NCI-H2227 (cell line): ENCODE data around the gene DSG1.
"Not testable (repeated sequence)": the region's sequence is repeated elsewhere in the genome, so short reads cannot be mapped to it uniquely, and the experiment has no call there.

Source experiments
- DNase-seq: peaks from one replicate; lab custom pipeline; 2025; ENCODE audit not compliant: unreplicated experiment; lab: John Stamatoyannopoulos, UW

Gene DSG1

GRCh38 chr18:31317860-31318259 lies at the start of gene DSG1:
TSS of gene DSG1 (plus strand) at chr18:31318160. CDS start at chr18:31318301, 141 bp downstream.
- DNase-seq: no peak

GRCh38 chr18:31268985-31269406 lies 49.0 kb upstream of the DSG1 start:
- DNase-seq: no peak

- no peak for DNase-seq
Measured at GRCh38 chr18:31269566-31269965, 48.4 kb upstream of the DSG1 start.

DNA sequence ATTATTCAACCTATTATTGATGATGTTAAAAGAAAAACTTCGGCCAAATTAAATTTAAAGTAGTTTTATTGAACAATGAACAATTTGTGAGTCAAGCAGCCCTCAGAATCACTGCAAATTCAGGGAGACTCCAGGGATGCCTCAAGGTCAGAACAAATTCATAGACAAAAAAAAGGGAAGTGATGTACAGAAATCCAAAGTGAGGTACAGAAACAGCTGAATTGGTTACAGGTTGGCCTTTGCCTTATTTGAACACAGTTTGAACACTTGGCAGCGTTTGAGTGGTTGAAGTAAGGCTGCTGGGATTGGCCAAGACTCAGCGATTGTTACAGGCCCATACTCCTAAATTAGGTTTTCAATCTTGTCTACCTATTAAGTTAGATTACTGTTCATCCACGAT lies 47.4 kb upstream of the DSG1 start:
- DNase-seq: no peak

DNA sequence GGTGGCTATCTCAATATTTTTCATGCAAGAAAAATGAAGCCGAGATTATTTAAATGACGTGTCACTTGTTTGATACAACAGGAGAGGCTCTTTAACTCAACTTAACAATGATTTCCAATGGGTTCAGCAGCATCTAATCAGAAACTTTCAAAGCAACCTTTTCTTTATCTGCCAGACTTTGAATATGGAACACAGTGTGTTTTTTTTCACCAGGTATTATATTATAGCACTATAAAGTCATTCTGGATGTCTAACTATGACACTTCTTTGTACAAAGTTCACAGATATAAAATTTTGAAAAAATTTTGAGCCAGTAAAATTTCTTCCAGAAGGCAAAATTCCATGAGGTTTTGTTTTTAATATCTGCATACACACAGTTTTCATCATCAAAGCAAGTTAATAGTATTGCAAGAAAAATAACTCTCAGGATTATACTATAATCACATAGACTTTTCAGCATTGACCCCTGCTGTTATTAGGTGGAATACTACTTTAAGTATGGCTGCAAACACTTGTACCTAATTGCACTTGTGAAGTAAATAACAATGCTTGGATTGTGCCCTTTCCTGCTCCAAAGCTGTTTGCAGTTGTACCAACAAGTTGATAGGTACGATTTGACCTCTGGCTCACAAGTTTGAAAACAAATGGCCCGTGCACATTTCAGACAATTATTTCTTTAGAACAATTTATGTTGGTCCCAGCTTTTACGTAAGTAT lies 44.0 kb upstream of the DSG1 start:
- DNase-seq: no peak

- DNase-seq: no peak
Measured at GRCh38 chr18:31274931-31275330, 43.0 kb upstream of the DSG1 start.

- DNase-seq: no peak
Measured at GRCh38 chr18:31275722-31276463, 42.1 kb upstream of the DSG1 start.

DNA sequence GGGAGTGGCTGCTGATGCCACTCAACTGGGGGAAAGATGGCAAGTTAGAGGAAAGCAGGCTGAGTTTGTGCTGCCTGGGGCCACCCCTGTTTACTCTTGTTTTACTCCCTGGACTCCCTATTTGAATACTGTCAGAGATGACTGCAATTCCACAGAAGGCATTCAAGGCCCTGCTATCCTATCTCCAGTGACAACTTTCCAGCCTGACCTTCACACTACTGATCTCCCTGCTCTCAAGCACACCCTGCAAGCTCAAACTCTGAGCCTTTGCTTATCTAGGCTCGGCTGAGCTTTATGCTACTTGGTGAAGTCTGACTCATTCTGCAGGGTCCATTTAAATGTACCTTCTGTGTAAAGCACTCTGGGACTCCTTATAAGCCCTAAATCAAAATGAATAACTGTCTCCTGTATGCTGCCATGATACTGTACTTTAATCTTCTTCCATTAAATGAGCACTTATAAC lies 39.3 kb upstream of the DSG1 start:
- DNase-seq: no peak

DNA sequence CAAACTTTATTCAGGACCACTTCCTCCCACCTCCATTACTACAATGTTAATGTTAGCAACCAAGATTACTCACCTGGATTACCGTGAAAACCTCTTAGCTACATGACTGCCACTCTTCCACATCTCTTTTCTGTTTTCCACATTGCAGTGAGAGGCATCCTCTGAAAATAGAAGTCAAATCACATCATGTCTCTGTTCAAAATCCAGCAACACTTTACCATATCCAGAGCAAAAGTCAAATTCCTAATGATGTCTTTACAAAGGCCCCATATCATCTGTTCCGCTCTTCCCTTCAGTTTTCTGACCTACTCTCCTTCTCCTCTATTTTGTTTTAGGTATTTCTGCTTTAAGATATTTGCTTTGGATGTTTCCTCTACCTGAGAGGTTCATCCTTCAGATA lies 37.5 kb upstream of the DSG1 start:
- no peak for DNase-seq

DNA sequence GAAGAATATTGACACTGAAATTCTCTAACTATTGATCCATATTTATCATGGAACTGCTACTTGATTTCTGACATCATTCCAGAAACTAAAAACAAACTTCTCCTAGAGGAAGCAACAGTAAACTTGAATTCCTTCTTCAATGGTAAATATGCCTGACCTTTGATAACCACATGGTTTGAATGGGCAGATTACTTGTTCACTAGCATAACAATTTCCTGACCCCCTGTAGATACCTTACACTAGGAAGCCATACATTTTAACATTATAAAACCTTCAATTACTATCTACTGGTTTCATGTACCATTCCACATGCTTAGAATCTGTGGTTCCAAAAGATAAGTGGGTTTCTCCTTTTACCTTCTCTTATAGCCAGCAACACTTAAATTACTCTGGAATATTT lies 36.5 kb upstream of the DSG1 start:
- DNase-seq: no peak

- not testable (repeated sequence) for DNase-seq
Measured at GRCh38 chr18:31289446-31289845, 28.5 kb upstream of the DSG1 start.

GRCh38 chr18:31291688-31292087 lies 26.3 kb upstream of the DSG1 start:
- DNase-seq: no peak

DNA sequence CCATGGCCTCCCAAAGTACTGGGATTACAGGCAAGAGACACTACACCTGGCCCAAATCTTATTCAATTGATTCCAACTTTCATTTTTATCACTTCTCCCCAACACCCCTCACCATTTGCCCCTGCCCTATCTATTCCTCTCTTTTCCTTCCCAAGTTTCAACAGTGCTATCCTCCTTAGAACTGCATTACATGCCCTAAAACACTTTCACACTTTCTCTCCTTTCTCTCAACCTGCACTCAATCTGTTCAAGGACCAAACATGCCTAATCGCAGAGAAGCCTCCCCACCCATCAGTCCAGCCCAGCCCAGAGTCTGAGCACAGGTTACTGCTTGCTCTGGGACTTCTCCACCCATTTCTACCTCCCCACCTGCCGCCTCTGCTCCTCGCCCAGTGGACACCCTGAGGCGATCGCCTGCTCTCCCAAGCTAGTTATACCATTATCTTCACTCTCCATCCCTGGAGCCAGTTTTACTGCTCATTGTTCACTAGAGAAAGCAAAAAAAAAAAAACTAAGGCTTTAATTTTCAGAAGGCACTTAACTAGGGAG lies 23.7 kb upstream of the DSG1 start:
- no peak for DNase-seq

- DNase-seq: no peak
Measured at GRCh38 chr18:31297248-31297647, 20.7 kb upstream of the DSG1 start.

- DNase-seq: no peak
Measured at GRCh38 chr18:31301201-31301655, 16.7 kb upstream of the DSG1 start.

DNA sequence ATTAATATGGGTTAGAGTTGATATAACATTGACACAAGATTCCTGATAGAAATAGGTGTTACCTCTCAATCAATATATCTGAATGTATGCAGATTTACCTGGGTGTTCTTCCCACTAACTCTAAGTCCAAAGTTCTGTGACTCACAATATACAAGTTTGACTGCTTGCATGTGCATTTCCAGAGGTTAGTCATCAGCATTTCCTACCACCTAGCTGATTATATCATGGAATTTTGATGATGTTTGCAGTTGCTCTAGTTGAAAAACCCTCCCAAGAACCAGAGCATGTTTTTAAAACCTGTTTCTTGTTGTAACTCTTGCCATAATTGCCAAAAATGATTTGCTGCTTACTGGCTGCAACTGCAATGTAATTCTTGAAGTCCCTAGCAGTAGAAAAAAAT lies 15.0 kb upstream of the DSG1 start:
- DNase-seq: no peak

DNA sequence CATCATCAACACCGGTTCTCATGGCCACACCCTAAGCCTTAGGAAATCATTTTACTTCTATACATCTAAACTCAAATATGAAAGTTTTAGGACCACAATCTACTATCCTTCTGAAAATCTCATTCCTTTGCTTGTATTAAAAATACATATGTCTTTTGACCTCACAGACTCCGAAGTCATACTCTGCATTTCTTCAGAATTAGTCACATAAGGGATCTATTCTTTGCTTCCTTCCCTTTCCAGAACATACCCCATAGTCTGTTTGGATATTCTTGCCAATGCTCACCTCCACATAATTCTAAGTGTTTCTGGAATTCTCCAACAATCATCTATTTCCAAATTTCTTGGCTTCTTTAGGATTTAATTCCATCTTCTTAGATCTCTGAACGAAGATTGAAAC lies 14.2 kb upstream of the DSG1 start:
- DNase-seq: no peak

DNA sequence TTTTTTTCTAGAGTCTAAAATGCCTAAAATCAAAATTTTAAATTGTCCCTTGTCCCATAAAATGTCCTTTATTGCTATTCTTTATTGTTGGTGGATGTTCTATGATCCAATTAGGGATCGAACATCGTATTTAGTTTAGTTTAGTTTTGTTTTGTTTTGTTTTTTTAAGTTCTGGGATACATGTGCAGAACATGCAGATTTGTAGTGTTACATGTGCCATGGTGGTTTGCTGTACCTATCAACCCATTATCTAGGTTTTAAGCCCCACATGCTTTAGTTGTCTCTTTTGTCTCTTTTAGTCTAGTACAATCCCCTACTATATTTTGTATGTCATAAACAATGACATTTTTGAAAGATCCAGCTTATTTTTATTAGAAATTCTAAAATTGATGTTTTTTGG lies 8.8 kb upstream of the DSG1 start:
- no peak for DNase-seq

GRCh38 chr18:31316974-31317373 lies 986 bp upstream of the DSG1 start:
- DNase-seq: no peak

GRCh38 chr18:31321719-31322118 lies 3.8 kb downstream of the DSG1 start:
- no peak for DNase-seq

DNA sequence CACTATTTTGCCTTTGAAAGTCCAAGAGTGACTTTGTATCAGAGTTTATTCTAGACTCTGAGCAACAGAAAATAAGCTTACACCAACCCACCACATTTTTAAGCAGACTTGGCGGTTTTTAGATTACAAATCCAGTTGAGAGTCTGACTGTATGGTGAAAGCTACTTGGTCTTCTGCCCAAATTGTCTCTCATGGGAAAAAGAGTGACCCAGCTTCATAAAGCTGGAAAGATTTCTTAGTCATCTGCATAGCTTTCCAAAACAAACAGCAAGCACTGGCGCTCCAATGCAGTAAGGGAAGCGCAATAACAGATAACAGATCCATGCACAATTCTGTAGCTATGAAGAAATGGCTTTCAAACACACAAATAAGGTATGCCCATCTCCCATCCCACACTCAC lies 7.1 kb downstream of the DSG1 start:
- DNase-seq: no peak

- no peak for DNase-seq
Measured at GRCh38 chr18:31329787-31330438, 12.0 kb downstream of the DSG1 start.
